Adrenal gland (tissue), 5 donors: ENCODE results near the gene GBF1.

Experiments
- POLR2A ChIP-seq, 2 donors: fragments of 450-650 bp; IDR thresholded peaks; one replicate each; pipeline ENCODE4 v1.6.1; 2017; ENCODE audit warnings: antibody characterized with exemption in 2 of 2, mild to moderate bottlenecking in 2 of 2, moderate library complexity in 1 of 2
- TF ChIP-seq, protein P1 (sequence below), 6 experiments: fragments of 450-650 bp in 4 of 6; fragments of 200-600 bp in 2 of 6; sonication (generic) in 1 of 6; IDR thresholded peaks; 1 replicate in 5 of 6; 2 replicates in 1 of 6; pipeline versions ENCODE4 v1.5.1 to v1.8.0; 2016 to 2021; ENCODE audit warnings: antibody characterized with exemption in 6 of 6, mild to moderate bottlenecking in 2 of 6, moderate library complexity in 1 of 6
- donor health status: DM: no; HTN: no; CAD: no.

- TF ChIP-seq, protein P1, sequence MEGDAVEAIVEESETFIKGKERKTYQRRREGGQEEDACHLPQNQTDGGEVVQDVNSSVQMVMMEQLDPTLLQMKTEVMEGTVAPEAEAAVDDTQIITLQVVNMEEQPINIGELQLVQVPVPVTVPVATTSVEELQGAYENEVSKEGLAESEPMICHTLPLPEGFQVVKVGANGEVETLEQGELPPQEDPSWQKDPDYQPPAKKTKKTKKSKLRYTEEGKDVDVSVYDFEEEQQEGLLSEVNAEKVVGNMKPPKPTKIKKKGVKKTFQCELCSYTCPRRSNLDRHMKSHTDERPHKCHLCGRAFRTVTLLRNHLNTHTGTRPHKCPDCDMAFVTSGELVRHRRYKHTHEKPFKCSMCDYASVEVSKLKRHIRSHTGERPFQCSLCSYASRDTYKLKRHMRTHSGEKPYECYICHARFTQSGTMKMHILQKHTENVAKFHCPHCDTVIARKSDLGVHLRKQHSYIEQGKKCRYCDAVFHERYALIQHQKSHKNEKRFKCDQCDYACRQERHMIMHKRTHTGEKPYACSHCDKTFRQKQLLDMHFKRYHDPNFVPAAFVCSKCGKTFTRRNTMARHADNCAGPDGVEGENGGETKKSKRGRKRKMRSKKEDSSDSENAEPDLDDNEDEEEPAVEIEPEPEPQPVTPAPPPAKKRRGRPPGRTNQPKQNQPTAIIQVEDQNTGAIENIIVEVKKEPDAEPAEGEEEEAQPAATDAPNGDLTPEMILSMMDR (IDR thresholded peaks at IDR 0.05) = no peak
- no peak for TF ChIP-seq POLR2A (IDR thresholded peaks at IDR 0.05)
These were observed 4.3 kb upstream of the GBF1 start for GRCh38 chr10:102241032-102241443.
